ENCODE measurements around the gene EN2. TPM values are rescaled to one million over a fixed set of nuclear protein-coding genes. Genes with fewer than 3 reads are reported as not detected.

The EN2 gene
- total and polyA plus RNA-seq, 2 of the 4 experiments (the other 2 are of a cell fraction) = not detected

DNA sequence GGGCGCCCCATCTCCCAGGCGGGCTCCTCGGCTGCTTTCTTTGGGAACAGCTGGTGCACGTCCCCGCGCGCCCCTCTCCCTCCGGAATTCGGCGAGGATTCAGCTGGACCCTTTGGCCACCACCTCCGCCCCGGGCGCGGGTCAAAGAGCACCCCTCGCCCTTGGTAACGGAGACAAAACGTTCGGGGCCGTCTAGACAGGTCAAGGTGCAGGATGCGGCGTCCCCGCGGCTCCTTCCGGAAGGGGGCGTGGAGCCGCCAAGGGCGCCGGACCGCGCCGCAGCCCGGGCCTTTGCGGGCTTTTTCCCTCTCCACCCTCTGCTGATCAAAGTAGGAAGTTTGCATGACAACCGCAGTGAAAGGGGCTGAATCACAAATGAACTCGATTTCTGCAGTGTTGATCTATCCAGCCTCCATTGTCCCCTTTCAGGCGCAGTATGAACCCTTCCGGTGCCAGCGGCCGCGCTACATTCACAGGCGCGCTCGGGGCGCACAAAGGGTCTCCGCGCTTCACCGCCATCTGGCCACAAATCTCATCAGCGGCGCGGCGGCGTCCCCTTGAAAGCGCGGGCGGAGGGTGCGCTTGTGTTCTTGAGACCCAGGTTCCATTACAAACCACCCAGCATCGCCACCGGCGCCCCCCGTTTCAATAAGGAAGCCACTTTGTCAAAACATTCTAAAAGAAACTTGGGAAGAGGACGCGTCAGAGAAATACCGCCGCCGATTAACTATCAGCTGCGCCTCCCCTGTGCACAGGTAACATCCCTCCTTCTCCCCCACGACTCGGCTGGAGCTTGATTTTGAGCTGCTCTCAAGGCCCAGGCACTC, 52.0 kb downstream of the EN2 start:
- DNase-seq (no peak), ATAC-seq (ENCODE audit: low read depth) (no peak)
- no peak overlapping the region for H4K91ac ChIP-seq (ENCODE audit: insufficient read depth, low read depth, low read length)
- no peak overlapping the region for H3K4me3 ChIP-seq (ENCODE audit: insufficient read depth, low read depth, low read length)
- H3K27ac ChIP-seq (ENCODE audit: insufficient read depth, low read length) = no peak overlapping the region
- no peak overlapping the region for H2BK15ac ChIP-seq (ENCODE audit: low read depth, low read length)
- H3K27me3 ChIP-seq (ENCODE audit: control insufficient read depth, insufficient read depth, low read length) = peaks cover 45% of the 10 kb centered on the region
- in situ Hi-C loops (cut with MboI; ENCODE audit: low sequenced_read_pairs) = no loop called here
- H2BK5ac ChIP-seq (ENCODE audit: low read depth, low read length, poor library complexity, severe bottlenecking) = no peak overlapping the region
- ChIA-PET CTCF (interaction anchor here (1.0 kb wide), 1 partner anchor 19 kb away, joined by 3 read pairs; no protein-coding TSS in a partner anchor), POLR2A (ENCODE audit: unreplicated experiment) (no interaction called here)
- H3K79me1 ChIP-seq (ENCODE audit: low read depth in 1 of 2, low read length in 2 of 2) = no peaks in the 10 kb centered on the region
- no peak overlapping the region for H3K56ac ChIP-seq (ENCODE audit: extremely low read depth, insufficient read depth, low read length)
- no peaks in the 10 kb centered on the region for H3K36me3 ChIP-seq (ENCODE audit: control insufficient read depth, insufficient read depth, low read length)
- H3K9me1 ChIP-seq (ENCODE audit: insufficient read depth, low read length) = no peaks in the 10 kb centered on the region
- 4% methylated on average over 24 of the region's 68 CpGs; no CpG with 5 or more reads in 1 of the 2 experiments for WGBS, 2 experiments (ENCODE audit: extremely low coverage in 2 of 2, insufficient read length in 1 of 2)
- H3K4me2 ChIP-seq (ENCODE audit: low read depth, low read length) = no peak overlapping the region
- H3K18ac ChIP-seq (ENCODE audit: low read depth, low read length) = no peak overlapping the region
- H3K4me1 ChIP-seq (ENCODE audit: control insufficient read depth, insufficient read depth, low read length) = no peaks in the 10 kb centered on the region
- no peaks in the 10 kb centered on the region; the same call in 1 of the 2 replicates for H3K9me3 ChIP-seq (ENCODE audit: control insufficient read depth, insufficient read depth, low read length)
- H3K4ac ChIP-seq (ENCODE audit: low read depth, low read length) = no peak overlapping the region
- no peak overlapping the region for H4K8ac ChIP-seq (ENCODE audit: low read depth in 2 of 2, low read length in 2 of 2)
- TF ChIP-seq NFE2L2 (IDR thresholded peaks at IDR 0.05; ENCODE audit: low read depth, low read length) (no peak), MAFK (IDR thresholded peaks at IDR 0.05; ENCODE audit: low read depth, low read length) (no peak), SMC3 (IDR thresholded peaks at IDR 0.05; ENCODE audit: low read depth, low read length) (no peak), RFX5 (IDR thresholded peaks at IDR 0.05; ENCODE audit: low read depth, low read length) (no peak), MXI1 (IDR thresholded peaks at IDR 0.05; ENCODE audit: borderline replicate concordance, low read depth, low read length) (no peak), BHLHE40 (IDR thresholded peaks at IDR 0.05; ENCODE audit: low read depth, low read length) (no peak), RCOR1 (IDR thresholded peaks at IDR 0.05; ENCODE audit: insufficient replicate concordance, low read length) (no peak), CTCF (conservative IDR thresholded peaks at IDR 0.05; ENCODE audit: low read depth, low read length) (no peak), RAD21 (IDR thresholded peaks at IDR 0.05; ENCODE audit: low read length) (no peak), FOS (IDR thresholded peaks at IDR 0.05; ENCODE audit: low read depth, low read length) (no peak)
- TF ChIP-seq, protein P1, sequence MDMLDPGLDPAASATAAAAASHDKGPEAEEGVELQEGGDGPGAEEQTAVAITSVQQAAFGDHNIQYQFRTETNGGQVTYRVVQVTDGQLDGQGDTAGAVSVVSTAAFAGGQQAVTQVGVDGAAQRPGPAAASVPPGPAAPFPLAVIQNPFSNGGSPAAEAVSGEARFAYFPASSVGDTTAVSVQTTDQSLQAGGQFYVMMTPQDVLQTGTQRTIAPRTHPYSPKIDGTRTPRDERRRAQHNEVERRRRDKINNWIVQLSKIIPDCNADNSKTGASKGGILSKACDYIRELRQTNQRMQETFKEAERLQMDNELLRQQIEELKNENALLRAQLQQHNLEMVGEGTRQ (IDR thresholded peaks at IDR 0.05; ENCODE audit: low read depth, low read length) = no peak
- TF ChIP-seq, protein P2, sequence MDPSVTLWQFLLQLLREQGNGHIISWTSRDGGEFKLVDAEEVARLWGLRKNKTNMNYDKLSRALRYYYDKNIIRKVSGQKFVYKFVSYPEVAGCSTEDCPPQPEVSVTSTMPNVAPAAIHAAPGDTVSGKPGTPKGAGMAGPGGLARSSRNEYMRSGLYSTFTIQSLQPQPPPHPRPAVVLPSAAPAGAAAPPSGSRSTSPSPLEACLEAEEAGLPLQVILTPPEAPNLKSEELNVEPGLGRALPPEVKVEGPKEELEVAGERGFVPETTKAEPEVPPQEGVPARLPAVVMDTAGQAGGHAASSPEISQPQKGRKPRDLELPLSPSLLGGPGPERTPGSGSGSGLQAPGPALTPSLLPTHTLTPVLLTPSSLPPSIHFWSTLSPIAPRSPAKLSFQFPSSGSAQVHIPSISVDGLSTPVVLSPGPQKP (IDR thresholded peaks at IDR 0.05; ENCODE audit: borderline replicate concordance, low read depth, low read length) = no peak
- intact Hi-C loops (cut with micrococcal nuclease) = no loop called here
- dilution Hi-C loops (cut with HindIII; ENCODE audit: low sequenced_read_pairs, unreplicated experiment) = no loop called here
- BruUV-seq (replicated peaks) = no TSS peak
- H2AK5ac ChIP-seq (ENCODE audit: low read depth, low read length) = no peak overlapping the region
- H2BK20ac ChIP-seq (ENCODE audit: low read depth, low read length) = no peak overlapping the region
- no peak overlapping the region for H3K23ac ChIP-seq (ENCODE audit: low read depth, low read length)
- H4K5ac ChIP-seq (ENCODE audit: low read depth, low read length) = no peak overlapping the region
- H2AFZ ChIP-seq (replicated peaks; ENCODE audit: low read length, poor library complexity) = no peak overlapping the region
- no peak overlapping the region for H2AK9ac ChIP-seq (replicated peaks; ENCODE audit: low read depth, low read length, poor library complexity)
- H2BK120ac ChIP-seq (ENCODE audit: low read depth, low read length) = no peak overlapping the region
- no peak overlapping the region for H3K9ac ChIP-seq (ENCODE audit: low read depth, low read length)
- H3K14ac ChIP-seq (replicated peaks; ENCODE audit: low read depth, low read length) = no peak overlapping the region
- H4K20me1 ChIP-seq (ENCODE audit: insufficient read depth, low read length) = no peaks in the 10 kb centered on the region
